NCI-H748 treated with DMSO at 0.1 percent for 48 hours (cell line): ENCODE measurements around the gene HMCN1.
"Not testable (repeated sequence)": the region's sequence is repeated elsewhere in the genome, so short reads cannot be mapped to it uniquely, and the experiment has no call there.

ENCODE experiments used
- DNase-seq: peaks from one replicate; lab custom pipeline; 2025; lab: John Stamatoyannopoulos, UW

The HMCN1 gene

GRCh38 chr1:185741551-185741950, 7.4 kb downstream of the HMCN1 start:
- DNase-seq: no peak

DNA sequence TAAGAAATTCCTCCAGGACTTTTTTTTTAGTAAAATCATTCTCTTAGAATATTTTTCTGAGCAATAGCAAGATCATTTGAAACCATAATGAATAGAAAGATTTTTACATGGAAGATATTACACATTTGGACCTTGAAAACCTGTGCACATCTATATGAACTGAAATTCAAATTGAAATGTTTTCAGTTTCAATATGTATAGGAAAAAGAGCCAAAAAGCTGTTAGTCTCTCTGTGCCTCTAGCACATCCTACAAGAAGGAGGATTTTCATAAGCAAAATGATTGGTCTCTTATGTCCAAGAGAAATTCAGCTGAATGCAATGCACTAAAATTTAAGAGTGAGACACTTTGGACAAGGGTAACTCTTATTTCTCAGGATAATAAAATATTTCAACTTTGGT, 8.2 kb downstream of the HMCN1 start:
- DNase-seq: no peak

- DNase-seq: no peak
Measured at GRCh38 chr1:185745165-185745564, 11.0 kb downstream of the HMCN1 start.

DNA sequence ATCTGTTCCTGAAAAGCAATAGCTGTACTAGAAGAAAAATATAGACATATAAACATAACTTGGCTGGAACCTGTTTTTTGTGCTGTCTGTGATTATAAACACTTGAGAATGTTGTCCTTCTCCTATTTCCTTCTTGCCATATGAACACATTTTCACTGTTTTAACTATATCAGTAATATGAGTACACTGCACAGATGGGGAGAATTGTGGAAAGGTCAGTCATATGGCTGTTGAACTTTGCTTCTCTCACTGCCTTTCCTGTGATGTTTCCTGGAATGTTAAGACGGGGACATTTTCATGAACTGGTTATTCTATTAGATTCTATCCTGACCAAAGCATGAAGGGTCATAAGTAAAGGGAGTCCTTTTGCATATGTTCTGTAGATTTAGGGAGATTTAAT, 24.9 kb downstream of the HMCN1 start:
- no peak for DNase-seq

DNA sequence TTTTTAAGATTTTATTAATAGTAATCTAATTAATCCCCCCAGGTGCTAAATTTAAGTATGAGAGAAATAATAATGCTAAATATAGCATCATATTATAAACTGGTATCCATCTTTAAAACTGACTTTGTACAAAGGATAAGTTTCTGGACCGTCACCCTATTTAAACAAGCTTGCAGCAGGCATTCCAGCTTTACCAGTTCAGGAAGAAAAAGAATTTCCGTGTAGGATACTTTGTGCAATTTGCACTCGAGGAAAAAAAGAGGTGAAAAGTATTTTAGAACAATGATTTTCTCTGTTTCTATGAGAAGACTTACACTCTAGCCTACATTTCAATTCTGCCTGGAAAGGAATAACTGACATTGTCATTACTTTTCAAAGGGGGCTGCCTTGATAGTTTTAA, 27.6 kb downstream of the HMCN1 start:
- DNase-seq: no peak

GRCh38 chr1:185767508-185768120, 33.4 kb downstream of the HMCN1 start:
- DNase-seq: no peak

DNA sequence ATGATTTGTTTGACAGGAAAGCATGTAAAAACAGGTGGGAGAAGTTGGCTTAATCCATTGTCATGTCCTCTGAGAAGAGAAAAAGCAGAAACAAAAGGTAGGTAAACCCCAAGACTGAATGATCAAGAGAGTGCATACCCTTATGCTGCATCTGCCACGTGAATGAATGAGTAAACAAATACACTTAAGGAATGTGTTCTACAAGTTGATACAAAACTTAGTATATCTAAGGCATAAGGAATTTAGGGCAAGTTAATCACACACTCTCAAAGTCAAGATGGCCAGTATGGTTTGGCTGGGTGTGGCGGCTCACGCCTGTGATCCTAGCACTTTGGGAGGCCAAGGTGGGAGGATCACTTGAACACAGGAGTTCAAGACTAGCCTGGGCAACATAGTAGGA, 34.2 kb downstream of the HMCN1 start:
- DNase-seq: no peak

DNA sequence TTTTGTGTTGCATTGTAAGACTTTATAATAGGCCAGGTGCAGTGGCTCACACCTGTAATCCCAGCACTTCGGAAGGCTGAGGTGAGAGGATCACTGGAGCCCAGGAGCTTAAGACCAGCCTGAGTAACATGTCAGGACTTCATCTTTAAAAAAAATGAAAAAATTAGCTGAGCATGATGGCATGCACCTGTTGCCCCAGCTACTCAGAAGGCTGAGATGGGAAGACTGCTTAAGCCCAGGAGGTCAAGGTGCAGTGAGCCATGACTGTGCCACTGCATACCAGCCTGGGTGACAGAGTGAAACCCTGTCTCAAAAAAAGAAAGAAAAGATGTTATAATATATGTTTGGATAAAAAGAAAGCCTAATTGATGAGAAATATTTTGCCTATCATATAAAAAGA, 34.9 kb downstream of the HMCN1 start:
- DNase-seq: no peak

GRCh38 chr1:185774394-185774793, 40.2 kb downstream of the HMCN1 start:
- DNase-seq: no peak

- DNase-seq: peak; percentile 1
Measured at GRCh38 chr1:185775501-185775900, 41.3 kb downstream of the HMCN1 start.

DNA sequence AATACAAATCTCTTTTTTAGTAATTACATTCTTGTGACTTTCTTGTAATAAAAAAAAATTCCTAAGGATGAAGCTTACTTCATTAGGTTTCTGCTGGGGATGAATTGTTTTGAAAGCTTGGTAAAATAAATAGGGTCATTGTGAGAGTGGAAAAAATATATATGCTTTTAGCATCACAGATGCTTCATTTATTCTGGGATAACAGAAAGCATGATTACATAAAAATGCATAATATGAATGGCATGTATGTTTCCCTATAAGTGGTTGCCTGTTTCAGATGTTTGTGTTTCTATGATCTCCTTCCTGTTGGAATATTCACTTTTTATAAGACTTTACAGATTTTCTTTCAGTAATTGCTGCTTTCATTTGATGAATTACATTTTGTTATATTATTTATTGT, 42.3 kb downstream of the HMCN1 start:
- no peak for DNase-seq

DNA sequence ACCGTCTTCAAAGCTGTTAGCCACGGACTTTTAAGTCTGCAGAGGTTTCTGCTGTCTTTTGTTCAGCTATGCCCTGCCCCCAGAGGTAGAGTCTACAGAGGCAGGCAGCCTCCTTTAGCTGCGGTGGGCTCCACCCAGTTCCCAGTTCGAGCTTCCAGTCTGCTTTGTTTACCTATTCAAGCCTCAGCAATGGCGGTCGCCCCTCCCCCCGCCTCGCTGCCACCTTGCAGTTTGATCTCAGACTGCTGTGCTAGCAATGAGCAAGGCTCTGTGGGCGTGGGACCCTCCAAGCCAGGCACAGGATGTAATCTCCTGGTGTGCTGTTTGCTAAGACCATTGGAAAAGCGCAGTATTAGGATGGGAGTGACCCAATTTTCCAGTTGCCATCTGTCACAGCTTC, 49.7 kb downstream of the HMCN1 start:
- DNase-seq: not testable (repeated sequence)

DNA sequence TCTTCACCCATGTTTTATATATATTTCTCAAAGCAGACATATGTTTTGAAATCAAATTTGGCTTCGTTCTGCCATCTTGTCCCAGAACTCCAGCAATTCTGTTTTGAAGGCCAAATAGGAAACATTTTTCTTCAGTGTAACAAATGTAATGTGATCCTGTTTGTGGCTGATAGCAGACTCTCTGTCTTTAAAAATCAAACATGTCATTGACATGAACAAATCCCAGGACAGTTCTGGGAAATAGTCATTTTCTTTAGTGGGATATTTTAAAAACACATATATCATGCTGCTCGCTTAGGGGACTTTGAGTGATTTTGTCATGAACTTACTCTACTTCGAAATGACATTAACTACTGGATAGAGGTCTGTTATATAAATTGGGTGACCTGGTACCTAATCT, 51.4 kb downstream of the HMCN1 start:
- no peak for DNase-seq

- no peak for DNase-seq
Measured at GRCh38 chr1:185786524-185786923, 52.3 kb downstream of the HMCN1 start.

GRCh38 chr1:185787238-185787637, 53.0 kb downstream of the HMCN1 start:
- DNase-seq: no peak

DNA sequence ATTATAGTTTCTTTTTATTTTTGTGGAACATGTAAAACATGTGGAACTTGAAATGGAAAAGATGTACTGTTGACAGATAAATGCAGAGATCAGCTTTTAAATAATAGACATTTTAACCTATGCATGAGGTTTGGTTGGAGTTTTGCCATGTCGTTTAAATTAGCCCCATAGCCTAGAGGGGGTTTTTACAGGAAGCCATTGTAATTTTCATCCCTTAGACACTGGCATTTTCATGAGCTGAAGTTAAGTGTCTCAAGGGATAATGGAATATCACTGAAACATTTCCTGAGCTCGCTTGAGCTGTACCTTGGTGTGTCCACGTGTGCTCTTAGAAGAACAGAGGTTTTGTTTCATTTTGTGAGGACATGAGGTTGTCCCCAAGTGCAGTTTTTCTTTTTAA, 54.2 kb downstream of the HMCN1 start:
- no peak for DNase-seq

DNA sequence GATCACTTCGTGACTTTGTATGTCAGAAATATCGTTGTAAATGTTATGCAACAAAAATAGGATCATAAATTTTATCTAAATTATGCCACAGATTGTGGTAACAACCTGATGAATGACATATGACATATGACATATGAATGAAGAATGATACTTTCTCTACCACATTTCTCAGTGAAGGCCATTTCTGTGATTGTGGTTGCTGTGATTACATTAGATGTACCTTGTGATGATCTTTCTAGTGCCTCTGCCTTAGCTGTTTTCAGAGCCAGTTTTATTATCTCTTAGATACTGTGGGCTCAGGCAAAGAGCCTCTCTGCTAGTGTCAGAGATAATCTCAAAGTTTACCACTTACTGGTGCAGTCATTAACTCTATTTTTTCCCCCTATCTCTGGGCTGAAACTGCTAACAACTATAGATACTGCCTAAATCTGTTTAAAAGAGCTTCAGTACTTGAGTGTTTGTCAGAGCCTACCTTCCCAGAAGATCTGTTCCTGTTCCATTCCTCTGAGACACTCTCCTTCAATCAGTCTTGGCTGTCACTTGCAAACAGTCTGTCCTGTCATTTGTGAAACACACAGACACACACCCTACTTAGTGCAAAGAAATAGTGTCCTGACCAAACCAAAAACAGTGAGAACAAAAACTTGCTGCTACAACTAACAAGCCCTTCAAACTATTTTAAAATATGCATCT, 55.5 kb downstream of the HMCN1 start:
- DNase-seq: no peak

DNA sequence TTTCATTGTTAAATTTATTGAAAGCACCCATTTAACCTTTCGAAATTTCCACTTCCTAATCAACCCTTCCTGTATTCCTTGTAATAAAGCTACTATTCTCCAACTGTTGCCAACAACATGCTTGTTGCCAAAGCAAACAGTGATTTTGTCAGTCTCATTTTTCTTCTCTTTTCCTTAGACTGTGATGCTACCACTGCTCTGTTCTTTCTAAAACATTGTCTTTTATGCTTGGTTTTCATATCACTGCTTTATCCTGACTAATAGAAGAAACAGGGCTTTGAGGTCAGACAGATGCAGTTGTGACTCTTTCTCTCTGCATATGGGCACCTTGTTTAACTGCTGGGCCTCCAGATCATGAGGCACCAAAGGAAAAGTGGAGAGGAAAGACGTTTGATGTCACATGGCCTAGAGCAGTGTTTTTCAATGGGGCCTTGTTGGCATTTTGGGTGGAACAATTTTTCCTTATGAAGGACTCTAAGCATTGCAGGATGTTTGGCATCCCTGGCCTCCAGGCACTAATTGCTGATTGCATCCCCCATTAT, 56.1 kb downstream of the HMCN1 start:
- no peak for DNase-seq

- no peak for DNase-seq
Measured at GRCh38 chr1:185792040-185792439, 57.8 kb downstream of the HMCN1 start.

GRCh38 chr1:185794495-185794894, 60.3 kb downstream of the HMCN1 start:
- DNase-seq: not testable (repeated sequence)

DNA sequence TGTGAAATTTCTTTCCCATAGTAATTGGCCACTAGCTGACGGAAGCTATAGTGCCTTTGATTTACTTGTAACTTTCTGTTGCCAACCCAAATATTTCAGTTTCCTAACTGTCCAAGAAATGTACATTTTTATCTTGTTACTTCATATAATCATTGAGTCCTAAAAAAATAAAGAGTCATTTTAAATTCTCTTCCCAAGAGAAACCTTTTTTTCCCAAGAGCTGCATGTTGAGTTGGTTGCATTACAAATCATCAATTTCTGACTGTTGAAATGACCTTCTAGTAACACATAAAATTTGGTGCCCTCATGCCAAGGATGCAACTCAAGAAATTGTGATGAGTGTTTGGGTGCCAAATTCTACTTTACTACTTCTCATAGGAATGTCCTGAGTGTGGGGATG, 61.0 kb downstream of the HMCN1 start:
- no peak for DNase-seq

- no peak for DNase-seq
Measured at GRCh38 chr1:185798505-185798904, 64.3 kb downstream of the HMCN1 start.

GRCh38 chr1:185803241-185803640, 69.0 kb downstream of the HMCN1 start:
- DNase-seq: no peak

DNA sequence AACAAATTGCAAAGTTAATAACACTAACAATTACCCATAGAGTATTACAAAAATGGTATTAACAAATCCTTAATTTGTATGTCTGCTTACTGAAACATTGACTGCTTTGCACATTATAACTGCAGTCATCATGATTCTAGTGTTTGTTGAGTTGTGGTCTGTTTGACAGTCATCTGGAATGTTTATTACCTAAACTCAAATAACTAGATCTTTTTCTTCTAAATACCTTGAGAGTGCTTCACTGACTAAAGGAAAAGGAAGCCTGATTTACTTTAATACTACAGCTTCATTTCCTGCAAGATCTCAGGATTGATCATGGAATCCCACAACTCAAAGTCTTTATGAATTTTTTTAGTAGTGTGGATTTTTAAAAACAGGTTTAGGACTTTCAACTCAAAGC, 70.0 kb downstream of the HMCN1 start:
- DNase-seq: no peak
